SU-DHL-6 (cell line): ENCODE measurements around the gene AKR1C1.
"Not testable (repeated sequence)": the region's sequence is repeated elsewhere in the genome, so short reads cannot be mapped to it uniquely, and the experiment has no call there.

Source experiments
- EZH2phosphoT487 ChIP-seq: fragments of 200-600 bp; sonication (generic), shearing (Covaris generic); conservative IDR thresholded peaks from 2 replicates; pipeline ENCODE4 v1.6.1; 2018; ENCODE audit warnings: mild to moderate bottlenecking, antibody characterized with exemption, low read length, moderate library complexity, mixed read lengths
- TF ChIP-seq, protein P1 (sequence below): fragments of 200-600 bp; sonication (generic); IDR thresholded peaks from one replicate; pipeline ENCODE4 v1.5.1; 2017; ENCODE audit warnings: antibody characterized with exemption, mild to moderate bottlenecking, low read length, moderate library complexity; ENCODE audit not compliant: insufficient read depth, poor library complexity, severe bottlenecking

- TF ChIP-seq, protein P1, sequence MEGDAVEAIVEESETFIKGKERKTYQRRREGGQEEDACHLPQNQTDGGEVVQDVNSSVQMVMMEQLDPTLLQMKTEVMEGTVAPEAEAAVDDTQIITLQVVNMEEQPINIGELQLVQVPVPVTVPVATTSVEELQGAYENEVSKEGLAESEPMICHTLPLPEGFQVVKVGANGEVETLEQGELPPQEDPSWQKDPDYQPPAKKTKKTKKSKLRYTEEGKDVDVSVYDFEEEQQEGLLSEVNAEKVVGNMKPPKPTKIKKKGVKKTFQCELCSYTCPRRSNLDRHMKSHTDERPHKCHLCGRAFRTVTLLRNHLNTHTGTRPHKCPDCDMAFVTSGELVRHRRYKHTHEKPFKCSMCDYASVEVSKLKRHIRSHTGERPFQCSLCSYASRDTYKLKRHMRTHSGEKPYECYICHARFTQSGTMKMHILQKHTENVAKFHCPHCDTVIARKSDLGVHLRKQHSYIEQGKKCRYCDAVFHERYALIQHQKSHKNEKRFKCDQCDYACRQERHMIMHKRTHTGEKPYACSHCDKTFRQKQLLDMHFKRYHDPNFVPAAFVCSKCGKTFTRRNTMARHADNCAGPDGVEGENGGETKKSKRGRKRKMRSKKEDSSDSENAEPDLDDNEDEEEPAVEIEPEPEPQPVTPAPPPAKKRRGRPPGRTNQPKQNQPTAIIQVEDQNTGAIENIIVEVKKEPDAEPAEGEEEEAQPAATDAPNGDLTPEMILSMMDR: not testable (repeated sequence)
- not testable (repeated sequence) for TF ChIP-seq EZH2phosphoT487
Observed at GRCh38 chr10:5004501-5004900, 41.3 kb downstream of the AKR1C1 start.
